Panc1 (cell line): ENCODE measurements around the gene PTPN1. TPM values are rescaled to one million over a fixed set of nuclear protein-coding genes. Genes with fewer than 3 reads are reported as not detected.

Experiments used
- ATAC-seq: fragments of 200-7000 bp; cut with Tn5 transposase; 2 replicates; pipeline ENCODE4 v1.9.1; 2020; ENCODE audit warnings: mild to moderate bottlenecking, moderate library complexity
- BruUV-seq: library from RNA; stranded (reverse); fragments of 400-500 nt; replicated peaks from 2 replicates; lab custom pipeline; 2021; lab: Mats Ljungman, UMichigan
- CTCF ChIA-PET: fragments of 300-600 bp; sonication (Branson Sonifier 250); formaldehyde crosslinking; loops from one replicate; lab custom pipeline; 2022; ENCODE audit warnings: antibody characterized with exemption; lab: Charles Lee
- POLR2A ChIA-PET: fragments of 300-600 bp; sonication (Branson Sonifier 250); formaldehyde crosslinking; loops from one replicate; lab custom pipeline; 2022; ENCODE audit warnings: antibody characterized with exemption; lab: Charles Lee
- DNase-seq: peaks from one replicate; pipeline ENCODE4 v3.0.0-alpha.2; 2010; ENCODE audit warnings: low read depth, low spot score
- H3K27ac ChIP-seq: 2 replicates; pipeline ENCODE4 v1.5.1; 2011; ENCODE audit warnings: mild to moderate bottlenecking, low read length, inconsistent platforms
- H3K27me3 ChIP-seq: fragments of 200-500 bp; sonication (Bioruptor generic); 2 replicates; pipeline ENCODE4 v1.6.0; 2014; ENCODE audit warnings: low read length, inconsistent platforms; ENCODE audit not compliant: control insufficient read depth, insufficient read depth
- H3K36me3 ChIP-seq: fragments of 200-500 bp; sonication (Bioruptor generic); 2 replicates; pipeline ENCODE4 v1.5.1; 2014; ENCODE audit warnings: inconsistent platforms, mild to moderate bottlenecking, low read length, moderate library complexity; ENCODE audit not compliant: control insufficient read depth, insufficient read depth
- H3K4me1 ChIP-seq: 2 replicates; pipeline ENCODE4 v1.5.1; 2011; ENCODE audit warnings: inconsistent platforms, mild to moderate bottlenecking, low read length, moderate library complexity; ENCODE audit not compliant: control insufficient read depth, insufficient read depth
- H3K4me3 ChIP-seq, 2 experiments: 2 replicates each; pipeline ENCODE4 v1.5.1; 2011 to 2012; ENCODE audit warnings: low read depth in 2 of 2, low read length in 2 of 2, mild to moderate bottlenecking in 2 of 2, inconsistent platforms in 1 of 2, moderate library complexity in 1 of 2
- H3K9me3 ChIP-seq: fragments of 200-500 bp; sonication (Bioruptor generic); 2 replicates; pipeline ENCODE4 v1.5.1; 2014; ENCODE audit warnings: low read depth, mild to moderate bottlenecking, inconsistent platforms, low read length, moderate library complexity; ENCODE audit not compliant: control insufficient read depth, insufficient read depth
- CTCF ChIP-seq: fragments of 450-650 bp; IDR thresholded peaks from 2 replicates; pipeline ENCODE4 v1.5.1; 2017; ENCODE audit warnings: mild to moderate bottlenecking
- POLR2AphosphoS5 ChIP-seq: IDR thresholded peaks from 2 replicates; pipeline ENCODE4 v1.6.1; 2012; ENCODE audit warnings: mild to moderate bottlenecking, low read depth, low read length, moderate library complexity
- REST ChIP-seq, 2 experiments: IDR thresholded peaks; 2 replicates each; pipeline ENCODE4 v1.6.1; 2011 to 2012; ENCODE audit warnings: low read depth in 2 of 2, control low read depth in 1 of 2, low read length in 1 of 2, mild to moderate bottlenecking in 1 of 2, moderate library complexity in 1 of 2; ENCODE audit not compliant: insufficient read depth in 1 of 2
- SIN3A ChIP-seq: IDR thresholded peaks from 2 replicates; pipeline ENCODE4 v1.6.1; 2012; ENCODE audit warnings: low read depth, mild to moderate bottlenecking, low read length, moderate library complexity, borderline replicate concordance; ENCODE audit not compliant: insufficient read depth
- TCF7L2 ChIP-seq: IDR thresholded peaks from 2 replicates; pipeline ENCODE4 v1.6.1; 2011; ENCODE audit warnings: mild to moderate bottlenecking, low read depth, low read length, inconsistent platforms
- in situ Hi-C: cut with HindIII; loops from 2 replicates; pipeline ENCODE4 v1.10.0; 2016; ENCODE audit warnings: low sequenced_read_pairs, low pct_unique_long_range_greater_than_20kb
- intact Hi-C: fragments of 100-400 bp; cut with micrococcal nuclease; formaldehyde crosslinking; loops from one replicate; pipeline ENCODE4 v1.10.0; 2022; ENCODE audit not compliant: unreplicated experiment
- total RNA-seq: library from RNA; stranded (reverse); gene quantifications from one replicate; pipeline ENCODE4 v1.2.1, GENCODE V29; 2021; ENCODE audit not compliant: unreplicated experiment

Gene PTPN1
- total RNA-seq, 1 experiment from 2014 or later = 42.2 TPM

GRCh38 chr20:50487397-50487796 lies 22.8 kb upstream of the PTPN1 start:
- no TSS peak for BruUV-seq
- H3K4me1 ChIP-seq = no peaks in the 10 kb centered on the region
- H3K9me3 ChIP-seq = no peaks in the 10 kb centered on the region
- in situ Hi-C loops = loop anchor here (10.0 kb wide), 1 partner anchor 163 kb away; no protein-coding TSS in a partner anchor
- ATAC-seq (no peak), DNase-seq (no peak)
- no peak overlapping the region for H3K27ac ChIP-seq
- ChIA-PET CTCF (no interaction called here), POLR2A (interaction anchor here (0.6 kb wide), 1 partner anchor 488 kb away, joined by 4 read pairs; no protein-coding TSS in a partner anchor)
- H3K4me3 ChIP-seq = no peak overlapping the region
- TF ChIP-seq SIN3A (no peak), REST (IDR thresholded peaks at IDR 0.05; ENCODE audit: insufficient read depth in 1 of 2, low read depth in 2 of 2, low read length in 1 of 2) (no peak), TCF7L2 (no peak), POLR2AphosphoS5 (no peak), CTCF (no peak)
- intact Hi-C loops = no loop called here
- H3K27me3 ChIP-seq = no peaks in the 10 kb centered on the region
- H3K36me3 ChIP-seq = no peaks in the 10 kb centered on the region

GRCh38 chr20:50488236-50488806 lies 21.9 kb upstream of the PTPN1 start:
- ChIA-PET CTCF (no interaction called here), POLR2A (no interaction called here)

More at GRCh38 chr20:50488236-50488806, 21.9 kb upstream of the PTPN1 start:
- peaks cover 4% of the 10 kb centered on the region; the same call in 1 of the 2 replicates for H3K4me1 ChIP-seq
- no peaks in the 10 kb centered on the region for H3K9me3 ChIP-seq
- H3K27ac ChIP-seq = no peak overlapping the region
- H3K36me3 ChIP-seq = no peaks in the 10 kb centered on the region
- intact Hi-C loops = no loop called here
- in situ Hi-C loops = loop anchor here (10.0 kb wide), 1 partner anchor 164 kb away; no protein-coding TSS in a partner anchor
- DNase-seq = no peak
- ATAC-seq = no peak
- TF ChIP-seq POLR2AphosphoS5 (no peak), SIN3A (no peak), TCF7L2 (no peak), CTCF (no peak), REST (IDR thresholded peaks at IDR 0.05; ENCODE audit: insufficient read depth in 1 of 2, low read depth in 2 of 2, low read length in 1 of 2) (no peak)
- H3K27me3 ChIP-seq = no peaks in the 10 kb centered on the region
- BruUV-seq = no TSS peak
- H3K4me3 ChIP-seq = no peak overlapping the region
